ENCODE measurements around the gene CTAGE6. TPM values are rescaled to one million over a fixed set of nuclear protein-coding genes. Genes with fewer than 3 reads are reported as not detected.
"Not testable (repeated sequence)": the region's sequence is repeated elsewhere in the genome, so short reads cannot be mapped to it uniquely, and the experiment has no call there.

CTAGE6 gene
- polyA plus RNA-seq, 1 donor (not counting 4 experiments of a cell fraction or from before 2014, with no cell fraction given), result not detected

- H3K4me1 ChIP-seq (ENCODE audit: control insufficient read depth, extremely low read depth, insufficient read depth, low read length); H3K4me2 ChIP-seq (ENCODE audit: control insufficient read depth, extremely low read depth, insufficient read depth, low read depth, low read length); H3K9me3 ChIP-seq (ENCODE audit: control insufficient read depth, low read depth, low read length); H3K36me3 ChIP-seq (ENCODE audit: control insufficient read depth in 2 of 2, extremely low read depth in 1 of 2, insufficient read depth in 2 of 2, low read length in 2 of 2); dilution Hi-C loops (cut with MboI; ENCODE audit: extremely low pct_ligation_motif_present, low sequenced_read_pairs); H4K20me1 ChIP-seq (ENCODE audit: control insufficient read depth, extremely low read depth, insufficient read depth, low read length); DNase-seq (ENCODE audit: low read depth, low spot score); H2AFZ ChIP-seq (ENCODE audit: control insufficient read depth, low read length); H3K9me1 ChIP-seq (ENCODE audit: control insufficient read depth, extremely low read depth, insufficient read depth, low read length); FAIRE-seq; H3K27me3 ChIP-seq (ENCODE audit: control insufficient read depth, extremely low read depth, insufficient read depth, low read length); H3K4me3 ChIP-seq (ENCODE audit: control insufficient read depth in 2 of 3, extremely low read depth in 1 of 3, insufficient read depth in 2 of 3, low read depth in 1 of 3, low read length in 3 of 3); H3K9ac ChIP-seq (ENCODE audit: control insufficient read depth, extremely low read depth, insufficient read depth, low read length); H3K79me2 ChIP-seq (ENCODE audit: control insufficient read depth, insufficient read depth, low read length); H3K27ac ChIP-seq (ENCODE audit: control insufficient read depth, insufficient read depth, low read length): not testable (repeated sequence)
Measured at GRCh38 chr7:143765678-143766077, 8.2 kb upstream of the CTAGE6 start.

GRCh38 chr7:143763065-143763464 lies 5.6 kb upstream of the CTAGE6 start:
- H3K9ac ChIP-seq (ENCODE audit: control insufficient read depth, extremely low read depth, insufficient read depth, low read length); H2AFZ ChIP-seq (ENCODE audit: control insufficient read depth, low read length); H4K20me1 ChIP-seq (ENCODE audit: control insufficient read depth, extremely low read depth, insufficient read depth, low read length); H3K9me3 ChIP-seq (ENCODE audit: control insufficient read depth, low read depth, low read length); H3K4me3 ChIP-seq (ENCODE audit: control insufficient read depth in 2 of 3, extremely low read depth in 1 of 3, insufficient read depth in 2 of 3, low read depth in 1 of 3, low read length in 3 of 3); dilution Hi-C loops (cut with MboI; ENCODE audit: extremely low pct_ligation_motif_present, low sequenced_read_pairs); H3K4me1 ChIP-seq (ENCODE audit: control insufficient read depth, extremely low read depth, insufficient read depth, low read length); H3K4me2 ChIP-seq (ENCODE audit: control insufficient read depth, extremely low read depth, insufficient read depth, low read depth, low read length); H3K27ac ChIP-seq (ENCODE audit: control insufficient read depth, insufficient read depth, low read length); H3K27me3 ChIP-seq (ENCODE audit: control insufficient read depth, extremely low read depth, insufficient read depth, low read length); H3K79me2 ChIP-seq (ENCODE audit: control insufficient read depth, insufficient read depth, low read length); H3K36me3 ChIP-seq (ENCODE audit: control insufficient read depth in 2 of 2, extremely low read depth in 1 of 2, insufficient read depth in 2 of 2, low read length in 2 of 2); DNase-seq (ENCODE audit: low read depth, low spot score); H3K9me1 ChIP-seq (ENCODE audit: control insufficient read depth, extremely low read depth, insufficient read depth, low read length); FAIRE-seq: not testable (repeated sequence)

- dilution Hi-C loops (cut with MboI; ENCODE audit: extremely low pct_ligation_motif_present, low sequenced_read_pairs); H3K27ac ChIP-seq (ENCODE audit: control insufficient read depth, insufficient read depth, low read length); H3K9me3 ChIP-seq (ENCODE audit: control insufficient read depth, low read depth, low read length); H3K79me2 ChIP-seq (ENCODE audit: control insufficient read depth, insufficient read depth, low read length); H3K9ac ChIP-seq (ENCODE audit: control insufficient read depth, extremely low read depth, insufficient read depth, low read length); H2AFZ ChIP-seq (ENCODE audit: control insufficient read depth, low read length); H3K4me1 ChIP-seq (ENCODE audit: control insufficient read depth, extremely low read depth, insufficient read depth, low read length); H3K36me3 ChIP-seq (ENCODE audit: control insufficient read depth in 2 of 2, extremely low read depth in 1 of 2, insufficient read depth in 2 of 2, low read length in 2 of 2); DNase-seq (ENCODE audit: low read depth, low spot score); H3K9me1 ChIP-seq (ENCODE audit: control insufficient read depth, extremely low read depth, insufficient read depth, low read length); H4K20me1 ChIP-seq (ENCODE audit: control insufficient read depth, extremely low read depth, insufficient read depth, low read length); H3K4me2 ChIP-seq (ENCODE audit: control insufficient read depth, extremely low read depth, insufficient read depth, low read depth, low read length); H3K27me3 ChIP-seq (ENCODE audit: control insufficient read depth, extremely low read depth, insufficient read depth, low read length); H3K4me3 ChIP-seq (ENCODE audit: control insufficient read depth in 2 of 3, extremely low read depth in 1 of 3, insufficient read depth in 2 of 3, low read depth in 1 of 3, low read length in 3 of 3); FAIRE-seq: not testable (repeated sequence)
Measured at GRCh38 chr7:143745340-143745739, 12.2 kb downstream of the CTAGE6 start.
